Neural crest cell (in vitro differentiated cells): ENCODE results near the gene AUTS2. TPM values are rescaled to one million over a fixed set of nuclear protein-coding genes. Genes with fewer than 3 reads are reported as not detected.

ENCODE experiments used
- DNase-seq: peaks from one replicate; pipeline ENCODE4 v3.0.0; 2021; ENCODE audit warnings: low read depth, mixed read lengths, low spot score
- H3K27ac Mint-ChIP-seq: one replicate; pipeline ENCODE4 v1.8.0; 2021; ENCODE audit warnings: mild to moderate bottlenecking, mixed read lengths; ENCODE audit not compliant: unreplicated experiment
- H3K27me3 Mint-ChIP-seq: 2 replicates; pipeline ENCODE4 v1.8.0; 2021; ENCODE audit warnings: low read depth, mild to moderate bottlenecking, mixed read lengths
- H3K36me3 Mint-ChIP-seq: 2 replicates; pipeline ENCODE4 v1.8.0; 2021; ENCODE audit warnings: low read depth, mild to moderate bottlenecking, mixed read lengths
- H3K4me1 Mint-ChIP-seq: 2 replicates; pipeline ENCODE4 v1.8.0; 2021; ENCODE audit warnings: mixed read lengths
- H3K4me3 Mint-ChIP-seq: one replicate; pipeline ENCODE4 v1.8.0; 2021; ENCODE audit warnings: mild to moderate bottlenecking, mixed read lengths
- H3K9me3 Mint-ChIP-seq: 2 replicates; pipeline ENCODE4 v1.8.0; 2021; ENCODE audit warnings: mixed read lengths
- total RNA-seq: library from RNA; stranded (reverse); gene quantifications from 2 replicates; pipeline ENCODE4 v1.2.1, GENCODE V29; 2021
- TF ChIP-seq, protein P1 (sequence below): fragments of 200-600 bp; sonication (generic); conservative IDR thresholded peaks from 2 replicates; pipeline ENCODE4 v1.5.0; 2021; ENCODE audit warnings: antibody characterized with exemption, mild to moderate bottlenecking

AUTS2 gene
- total RNA-seq, 1 donor from 2014 or later, result 152 TPM

DNA sequence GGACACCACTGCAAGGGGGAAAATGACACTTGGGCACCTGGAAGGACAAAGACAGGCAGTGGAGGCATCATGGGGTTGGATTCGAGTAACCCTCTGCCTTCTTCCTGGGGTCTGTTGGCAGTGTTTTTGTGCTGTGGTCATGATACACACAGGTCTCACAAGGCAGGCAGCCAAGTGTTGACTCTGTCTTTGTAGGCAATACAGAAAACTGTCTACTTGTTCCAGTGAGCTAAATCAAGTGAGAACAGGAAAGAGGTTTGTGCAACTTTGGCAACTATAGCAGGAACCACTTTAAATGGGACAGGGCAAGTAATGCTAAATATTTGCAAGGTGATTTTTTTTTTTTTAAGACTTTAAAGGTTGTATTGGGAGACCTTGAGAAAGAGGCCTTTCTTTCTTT is 955.1 kb downstream of the AUTS2 start:
- DNase-seq, result no peak
- H3K36me3 Mint-ChIP-seq, result peaks cover 6% of the 10 kb centered on the region
- H3K4me3 Mint-ChIP-seq, result no peak overlapping the region
- TF ChIP-seq, protein P1, sequence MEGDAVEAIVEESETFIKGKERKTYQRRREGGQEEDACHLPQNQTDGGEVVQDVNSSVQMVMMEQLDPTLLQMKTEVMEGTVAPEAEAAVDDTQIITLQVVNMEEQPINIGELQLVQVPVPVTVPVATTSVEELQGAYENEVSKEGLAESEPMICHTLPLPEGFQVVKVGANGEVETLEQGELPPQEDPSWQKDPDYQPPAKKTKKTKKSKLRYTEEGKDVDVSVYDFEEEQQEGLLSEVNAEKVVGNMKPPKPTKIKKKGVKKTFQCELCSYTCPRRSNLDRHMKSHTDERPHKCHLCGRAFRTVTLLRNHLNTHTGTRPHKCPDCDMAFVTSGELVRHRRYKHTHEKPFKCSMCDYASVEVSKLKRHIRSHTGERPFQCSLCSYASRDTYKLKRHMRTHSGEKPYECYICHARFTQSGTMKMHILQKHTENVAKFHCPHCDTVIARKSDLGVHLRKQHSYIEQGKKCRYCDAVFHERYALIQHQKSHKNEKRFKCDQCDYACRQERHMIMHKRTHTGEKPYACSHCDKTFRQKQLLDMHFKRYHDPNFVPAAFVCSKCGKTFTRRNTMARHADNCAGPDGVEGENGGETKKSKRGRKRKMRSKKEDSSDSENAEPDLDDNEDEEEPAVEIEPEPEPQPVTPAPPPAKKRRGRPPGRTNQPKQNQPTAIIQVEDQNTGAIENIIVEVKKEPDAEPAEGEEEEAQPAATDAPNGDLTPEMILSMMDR, result no peak
- H3K27ac Mint-ChIP-seq, result peak overlapping the region; percentile 38
- H3K9me3 Mint-ChIP-seq, result peaks cover 7% of the 10 kb centered on the region
- no peaks in the 10 kb centered on the region for H3K4me1 Mint-ChIP-seq
- H3K27me3 Mint-ChIP-seq, result no peaks in the 10 kb centered on the region

DNA sequence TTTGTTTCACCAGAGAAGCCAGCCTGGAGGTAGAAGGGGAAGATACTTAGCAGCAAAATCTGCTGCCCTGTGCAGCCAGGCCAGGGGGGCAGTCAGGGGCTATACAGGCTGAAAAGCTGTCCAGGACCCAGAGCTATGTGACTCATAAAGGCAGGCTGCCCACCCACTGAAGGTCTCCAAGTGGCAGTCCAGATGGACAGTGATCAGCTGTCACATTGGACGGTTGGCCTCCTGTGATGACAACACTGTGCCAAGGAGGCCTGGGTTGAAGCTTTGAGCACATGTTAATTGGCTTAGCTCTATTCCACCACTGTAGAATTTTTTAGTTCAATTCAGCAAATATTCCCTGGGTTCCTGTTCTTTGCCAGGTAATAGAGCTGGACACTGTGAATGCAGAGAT is 956.4 kb downstream of the AUTS2 start:
- TF ChIP-seq, protein P1, result no peak
- H3K9me3 Mint-ChIP-seq, result peaks cover 7% of the 10 kb centered on the region
- no peak for DNase-seq
- H3K4me1 Mint-ChIP-seq, result no peaks in the 10 kb centered on the region
- H3K36me3 Mint-ChIP-seq, result peaks cover 8% of the 10 kb centered on the region
- no peak overlapping the region for H3K4me3 Mint-ChIP-seq
- H3K27ac Mint-ChIP-seq, result no peak overlapping the region
- H3K27me3 Mint-ChIP-seq, result peaks cover 2% of the 10 kb centered on the region

DNA sequence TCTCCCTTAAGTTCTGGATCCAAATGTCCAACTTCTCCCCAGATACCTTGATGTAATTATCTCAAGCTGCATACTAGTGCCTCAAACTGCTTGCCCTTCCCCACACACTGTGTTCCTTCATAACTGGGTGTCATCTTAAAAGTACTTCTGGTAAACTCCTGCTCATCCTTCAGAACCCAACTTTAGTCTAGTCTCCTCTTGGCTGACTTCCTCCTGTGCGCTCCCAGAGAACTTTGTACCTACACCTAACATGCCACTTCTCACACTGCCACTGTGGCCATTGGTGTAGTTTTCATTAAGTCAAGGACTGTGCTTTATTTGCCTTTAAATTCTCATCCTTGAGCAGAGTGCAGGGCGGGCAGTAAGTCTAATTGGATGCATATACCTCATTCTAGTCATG is 958.5 kb downstream of the AUTS2 start:
- Mint-ChIP-seq H3K36me3 (peaks cover 11% of the 10 kb centered on the region), H3K27me3 (peaks cover 7% of the 10 kb centered on the region), H3K4me1 (no peaks in the 10 kb centered on the region), H3K4me3 (no peak overlapping the region), H3K27ac (no peak overlapping the region), H3K9me3 (peaks cover 10% of the 10 kb centered on the region)
- TF ChIP-seq, protein P1, result no peak
- DNase-seq, result no peak

DNA sequence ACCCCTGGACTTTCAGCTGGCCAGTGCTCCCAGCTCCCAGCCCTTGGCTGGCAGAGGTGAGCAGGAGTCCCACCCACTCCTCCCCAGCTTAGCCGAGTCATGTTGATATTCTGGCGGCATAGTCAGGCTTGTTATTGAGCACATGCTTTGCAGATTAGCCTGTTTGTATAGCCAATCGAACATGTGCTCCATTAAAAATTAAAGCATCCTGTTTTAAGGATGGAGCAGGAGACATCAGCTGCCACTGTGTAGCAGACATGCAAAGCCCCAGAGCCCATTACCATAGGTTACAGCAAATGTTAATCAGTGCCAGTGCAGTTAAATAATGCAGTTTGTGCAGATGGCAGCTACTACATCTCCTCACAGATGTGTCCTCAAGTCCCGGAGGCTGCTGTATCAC is 959.1 kb downstream of the AUTS2 start:
- Mint-ChIP-seq H3K4me3 (no peak overlapping the region), H3K4me1 (no peaks in the 10 kb centered on the region), H3K36me3 (peaks cover 11% of the 10 kb centered on the region), H3K27ac (no peak overlapping the region), H3K9me3 (peaks cover 10% of the 10 kb centered on the region), H3K27me3 (peaks cover 7% of the 10 kb centered on the region)
- TF ChIP-seq, protein P1, result no peak
- DNase-seq, result no peak

DNA sequence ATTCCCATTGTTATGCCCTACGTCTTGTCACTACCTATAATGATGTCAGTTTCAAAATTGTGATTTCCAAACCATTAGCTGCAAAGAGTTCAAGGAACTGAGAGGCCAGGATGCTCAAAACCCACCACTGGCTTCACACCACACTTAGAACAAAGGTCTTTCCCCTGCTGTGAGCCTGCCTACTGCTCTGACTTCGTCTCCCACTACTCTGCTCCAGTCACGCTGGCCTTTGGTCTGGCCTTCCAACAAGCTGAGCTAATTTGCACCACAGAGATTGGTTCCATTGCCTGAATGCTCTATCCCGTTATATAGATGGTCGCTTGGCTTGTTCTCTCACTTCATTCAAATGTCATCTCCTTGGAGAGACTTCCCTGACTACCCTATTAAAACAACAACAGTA is 961.5 kb downstream of the AUTS2 start:
- Mint-ChIP-seq H3K4me1 (no peaks in the 10 kb centered on the region), H3K4me3 (no peak overlapping the region), H3K9me3 (peaks cover 10% of the 10 kb centered on the region), H3K27ac (no peak overlapping the region), H3K36me3 (peaks cover 11% of the 10 kb centered on the region), H3K27me3 (peaks cover 12% of the 10 kb centered on the region)
- TF ChIP-seq, protein P1, result no peak
- no peak for DNase-seq

DNA sequence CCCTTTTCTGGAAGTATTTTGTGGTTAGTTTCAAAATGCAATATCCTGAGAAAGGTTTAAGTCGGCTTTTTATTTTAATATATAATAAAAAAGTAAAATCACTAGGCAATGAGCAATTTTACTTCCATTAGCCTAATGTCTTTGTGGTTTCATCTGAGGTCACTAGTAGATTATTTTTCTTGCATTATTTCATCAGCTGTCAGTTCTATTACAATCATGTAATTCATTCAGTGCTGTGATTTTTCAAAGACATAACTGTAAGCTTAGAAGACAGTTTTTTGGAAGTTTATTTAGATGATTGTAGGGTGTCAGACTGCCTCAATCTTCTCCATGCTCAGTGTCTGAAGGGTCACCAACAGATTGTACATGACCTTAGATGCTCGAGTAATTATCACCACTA is 965.7 kb downstream of the AUTS2 start:
- TF ChIP-seq, protein P1, result no peak
- no peak for DNase-seq
- peaks cover 9% of the 10 kb centered on the region for H3K9me3 Mint-ChIP-seq
- H3K4me3 Mint-ChIP-seq, result no peak overlapping the region
- peaks cover 38% of the 10 kb centered on the region for H3K27me3 Mint-ChIP-seq
- H3K4me1 Mint-ChIP-seq, result peaks cover 8% of the 10 kb centered on the region
- H3K27ac Mint-ChIP-seq, result no peak overlapping the region
- H3K36me3 Mint-ChIP-seq, result peaks cover 10% of the 10 kb centered on the region
